ENCODE measurements around the gene COL11A1. TPM values are rescaled to one million over a fixed set of nuclear protein-coding genes. Genes with fewer than 3 reads are reported as not detected.

Gene COL11A1
- total RNA-seq (ENCODE audit: unreplicated experiment) = 0.76 TPM
- long read RNA-seq = 0 reads

DNA sequence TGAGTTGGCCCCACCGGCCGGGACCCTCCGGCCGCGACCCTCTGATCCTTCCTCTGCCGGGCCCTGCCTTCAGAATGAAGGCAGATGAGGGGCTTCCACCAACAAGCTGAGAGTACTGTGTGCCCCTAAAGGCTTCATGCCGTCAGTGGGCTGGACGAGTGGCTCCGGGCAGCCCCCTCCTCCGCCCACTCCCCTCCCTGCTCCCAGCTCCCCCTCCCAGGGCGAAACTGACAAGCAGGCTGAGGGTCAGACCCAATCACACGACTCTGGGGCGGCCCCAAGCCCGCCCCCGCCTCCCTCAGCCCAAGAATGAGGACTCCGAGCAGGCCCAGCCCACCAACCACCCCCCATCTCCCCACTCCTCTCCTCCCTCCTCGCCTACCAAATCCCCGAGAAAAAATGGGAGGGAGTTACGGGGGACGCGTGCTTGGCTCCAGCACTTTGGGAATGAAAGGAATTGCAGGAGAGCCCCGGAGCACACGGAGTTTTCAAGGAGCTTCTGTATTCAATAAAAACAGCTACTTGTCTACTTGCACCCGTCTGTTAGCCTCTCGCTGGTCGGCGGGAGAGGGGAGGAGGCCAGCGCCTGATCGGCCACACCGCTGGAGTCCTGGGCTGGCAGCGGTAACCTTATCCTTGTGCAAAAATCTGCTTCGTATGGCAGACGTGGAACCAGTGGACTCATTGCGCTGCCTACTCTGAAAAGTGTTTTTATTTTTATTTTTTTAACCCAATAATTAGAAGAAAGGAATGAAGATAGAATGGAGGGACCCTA, at the start of gene COL11A1:
Gene COL11A1, minus strand, starts transcription at position 147 of the 775 bp plus-strand sequence. CDS start 344 bp downstream, outside the sequence.
- Mint-ChIP-seq H3K27me3 (ENCODE audit: unreplicated experiment) (peaks cover 1% of the 10 kb centered on the region), H3K4me3 (ENCODE audit: unreplicated experiment) (peak within 1 kb of the TSS; percentile 90), H3K4me1 (ENCODE audit: low read depth, unreplicated experiment) (peaks cover 5% of the 10 kb centered on the region), H3K27ac (ENCODE audit: unreplicated experiment) (no peak within 1 kb of the TSS), H3K36me3 (ENCODE audit: unreplicated experiment) (no peaks in the 10 kb centered on the region), H3K9me3 (ENCODE audit: unreplicated experiment) (peaks cover 2% of the 10 kb centered on the region)
- TF ChIP-seq, protein P1, sequence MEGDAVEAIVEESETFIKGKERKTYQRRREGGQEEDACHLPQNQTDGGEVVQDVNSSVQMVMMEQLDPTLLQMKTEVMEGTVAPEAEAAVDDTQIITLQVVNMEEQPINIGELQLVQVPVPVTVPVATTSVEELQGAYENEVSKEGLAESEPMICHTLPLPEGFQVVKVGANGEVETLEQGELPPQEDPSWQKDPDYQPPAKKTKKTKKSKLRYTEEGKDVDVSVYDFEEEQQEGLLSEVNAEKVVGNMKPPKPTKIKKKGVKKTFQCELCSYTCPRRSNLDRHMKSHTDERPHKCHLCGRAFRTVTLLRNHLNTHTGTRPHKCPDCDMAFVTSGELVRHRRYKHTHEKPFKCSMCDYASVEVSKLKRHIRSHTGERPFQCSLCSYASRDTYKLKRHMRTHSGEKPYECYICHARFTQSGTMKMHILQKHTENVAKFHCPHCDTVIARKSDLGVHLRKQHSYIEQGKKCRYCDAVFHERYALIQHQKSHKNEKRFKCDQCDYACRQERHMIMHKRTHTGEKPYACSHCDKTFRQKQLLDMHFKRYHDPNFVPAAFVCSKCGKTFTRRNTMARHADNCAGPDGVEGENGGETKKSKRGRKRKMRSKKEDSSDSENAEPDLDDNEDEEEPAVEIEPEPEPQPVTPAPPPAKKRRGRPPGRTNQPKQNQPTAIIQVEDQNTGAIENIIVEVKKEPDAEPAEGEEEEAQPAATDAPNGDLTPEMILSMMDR (IDR thresholded peaks at IDR 0.05; ENCODE audit: partially characterized antibody, unreplicated experiment) = no peak
- peak; percentile 48 for DNase-seq

- DNase-seq = no peak
- H3K27ac Mint-ChIP-seq (ENCODE audit: unreplicated experiment) = no peak overlapping the region
- no peaks in the 10 kb centered on the region for H3K4me1 Mint-ChIP-seq (ENCODE audit: low read depth, unreplicated experiment)
- H3K27me3 Mint-ChIP-seq (ENCODE audit: unreplicated experiment) = no peaks in the 10 kb centered on the region
- no peaks in the 10 kb centered on the region for H3K36me3 Mint-ChIP-seq (ENCODE audit: unreplicated experiment)
- H3K4me3 Mint-ChIP-seq (ENCODE audit: unreplicated experiment) = no peak overlapping the region
- TF ChIP-seq, protein P1 (IDR thresholded peaks at IDR 0.05; ENCODE audit: partially characterized antibody, unreplicated experiment) = no peak
- no peaks in the 10 kb centered on the region for H3K9me3 Mint-ChIP-seq (ENCODE audit: unreplicated experiment)
Measured at GRCh38 chr1:103156966-103157365, 48.6 kb upstream of the COL11A1 start.

GRCh38 chr1:103146166-103146565, 37.8 kb upstream of the COL11A1 start:
- TF ChIP-seq, protein P1 (IDR thresholded peaks at IDR 0.05; ENCODE audit: partially characterized antibody, unreplicated experiment) = no peak
- H3K4me3 Mint-ChIP-seq (ENCODE audit: unreplicated experiment) = no peak overlapping the region
- no peaks in the 10 kb centered on the region for H3K9me3 Mint-ChIP-seq (ENCODE audit: unreplicated experiment)
- no peak for DNase-seq
- no peak overlapping the region for H3K27ac Mint-ChIP-seq (ENCODE audit: unreplicated experiment)
- H3K4me1 Mint-ChIP-seq (ENCODE audit: low read depth, unreplicated experiment) = no peaks in the 10 kb centered on the region
- H3K27me3 Mint-ChIP-seq (ENCODE audit: unreplicated experiment) = no peaks in the 10 kb centered on the region
- no peaks in the 10 kb centered on the region for H3K36me3 Mint-ChIP-seq (ENCODE audit: unreplicated experiment)

- Mint-ChIP-seq H3K4me1 (ENCODE audit: low read depth, unreplicated experiment) (no peaks in the 10 kb centered on the region), H3K36me3 (ENCODE audit: unreplicated experiment) (no peaks in the 10 kb centered on the region), H3K4me3 (ENCODE audit: unreplicated experiment) (no peak overlapping the region), H3K27ac (ENCODE audit: unreplicated experiment) (no peak overlapping the region), H3K27me3 (ENCODE audit: unreplicated experiment) (no peaks in the 10 kb centered on the region), H3K9me3 (ENCODE audit: unreplicated experiment) (no peaks in the 10 kb centered on the region)
- TF ChIP-seq, protein P1 (IDR thresholded peaks at IDR 0.05; ENCODE audit: partially characterized antibody, unreplicated experiment) = no peak
- no peak for DNase-seq
Measured at GRCh38 chr1:103145449-103145848, 37.1 kb upstream of the COL11A1 start.

DNA sequence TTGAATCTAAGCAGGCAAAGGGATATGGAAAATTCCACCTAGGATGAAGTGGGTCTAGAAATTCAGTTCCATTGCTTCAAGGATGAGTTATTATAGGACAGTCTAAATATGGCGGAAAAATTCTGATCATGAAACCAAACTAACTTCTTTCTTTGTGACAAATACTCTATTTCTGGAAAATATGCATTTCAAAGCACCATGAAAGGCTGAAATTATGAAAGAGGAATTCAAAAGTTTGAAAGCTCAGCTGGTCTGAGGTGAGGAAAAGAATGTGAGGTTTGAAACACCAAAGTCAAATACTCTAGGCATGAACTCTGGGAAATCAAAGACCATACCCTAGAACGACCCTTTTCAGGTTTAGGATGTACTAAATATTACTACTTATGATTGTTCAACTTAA, 36.4 kb upstream of the COL11A1 start:
- no peak overlapping the region for H3K27ac Mint-ChIP-seq (ENCODE audit: unreplicated experiment)
- no peaks in the 10 kb centered on the region for H3K9me3 Mint-ChIP-seq (ENCODE audit: unreplicated experiment)
- TF ChIP-seq, protein P1 (IDR thresholded peaks at IDR 0.05; ENCODE audit: partially characterized antibody, unreplicated experiment) = no peak
- H3K27me3 Mint-ChIP-seq (ENCODE audit: unreplicated experiment) = no peaks in the 10 kb centered on the region
- H3K4me1 Mint-ChIP-seq (ENCODE audit: low read depth, unreplicated experiment) = no peaks in the 10 kb centered on the region
- no peak for DNase-seq
- no peak overlapping the region for H3K4me3 Mint-ChIP-seq (ENCODE audit: unreplicated experiment)
- no peaks in the 10 kb centered on the region for H3K36me3 Mint-ChIP-seq (ENCODE audit: unreplicated experiment)
